AG09309 (cell line): ENCODE measurements around the gene PCK2.

Experiments used
- DNase-seq: peaks from one replicate; pipeline ENCODE4 v3.0.0-alpha.2; 2010; ENCODE audit warnings: low read depth
- H3K4me3 ChIP-seq: 2 replicates; pipeline ENCODE4 v1.5.1; 2011; ENCODE audit warnings: mild to moderate bottlenecking, low read depth, low read length, moderate library complexity; ENCODE audit not compliant: control insufficient read depth
- CTCF ChIP-seq: IDR thresholded peaks from 2 replicates; pipeline ENCODE4 v1.5.1; 2011; ENCODE audit warnings: mild to moderate bottlenecking, low read depth, low read length, inconsistent platforms; ENCODE audit not compliant: insufficient read depth, control insufficient read depth; ENCODE audit errors: missing control alignments

PCK2 gene

GRCh38 chr14:24123424-24124417 lies 29.6 kb downstream of the PCK2 start:
- no peak for TF ChIP-seq CTCF
- no peak for DNase-seq
- no peak overlapping the region for H3K4me3 ChIP-seq

GRCh38 chr14:24126939-24127338 lies 32.8 kb downstream of the PCK2 start:
- DNase-seq = no peak
- no peak overlapping the region for H3K4me3 ChIP-seq
- no peak for TF ChIP-seq CTCF

GRCh38 chr14:24127673-24128072 lies 33.6 kb downstream of the PCK2 start:
- DNase-seq = no peak
- TF ChIP-seq CTCF = no peak
- no peak overlapping the region for H3K4me3 ChIP-seq

- no peak for TF ChIP-seq CTCF
- H3K4me3 ChIP-seq = no peak overlapping the region
- DNase-seq = no peak
Measured at GRCh38 chr14:24129410-24129998, 35.4 kb downstream of the PCK2 start.

GRCh38 chr14:24130380-24130716 lies 36.2 kb downstream of the PCK2 start, which contains the start of gene FITM1:
TSS of gene FITM1 (plus strand) at chr14:24130659. CDS start at chr14:24131564, 905 bp downstream.
- no peak within 1 kb of the TSS for H3K4me3 ChIP-seq
- no peak for TF ChIP-seq CTCF
- DNase-seq = no peak

- no peak overlapping the region for H3K4me3 ChIP-seq
- no peak for DNase-seq
- no peak for TF ChIP-seq CTCF
Measured at GRCh38 chr14:24130717-24131548, 36.8 kb downstream of the PCK2 start.
